ENCODE results near the gene ADCK2.
"Not testable (repeated sequence)": the region's sequence is repeated elsewhere in the genome, so short reads cannot be mapped to it uniquely, and the experiment has no call there.

The ADCK2 gene

DNA sequence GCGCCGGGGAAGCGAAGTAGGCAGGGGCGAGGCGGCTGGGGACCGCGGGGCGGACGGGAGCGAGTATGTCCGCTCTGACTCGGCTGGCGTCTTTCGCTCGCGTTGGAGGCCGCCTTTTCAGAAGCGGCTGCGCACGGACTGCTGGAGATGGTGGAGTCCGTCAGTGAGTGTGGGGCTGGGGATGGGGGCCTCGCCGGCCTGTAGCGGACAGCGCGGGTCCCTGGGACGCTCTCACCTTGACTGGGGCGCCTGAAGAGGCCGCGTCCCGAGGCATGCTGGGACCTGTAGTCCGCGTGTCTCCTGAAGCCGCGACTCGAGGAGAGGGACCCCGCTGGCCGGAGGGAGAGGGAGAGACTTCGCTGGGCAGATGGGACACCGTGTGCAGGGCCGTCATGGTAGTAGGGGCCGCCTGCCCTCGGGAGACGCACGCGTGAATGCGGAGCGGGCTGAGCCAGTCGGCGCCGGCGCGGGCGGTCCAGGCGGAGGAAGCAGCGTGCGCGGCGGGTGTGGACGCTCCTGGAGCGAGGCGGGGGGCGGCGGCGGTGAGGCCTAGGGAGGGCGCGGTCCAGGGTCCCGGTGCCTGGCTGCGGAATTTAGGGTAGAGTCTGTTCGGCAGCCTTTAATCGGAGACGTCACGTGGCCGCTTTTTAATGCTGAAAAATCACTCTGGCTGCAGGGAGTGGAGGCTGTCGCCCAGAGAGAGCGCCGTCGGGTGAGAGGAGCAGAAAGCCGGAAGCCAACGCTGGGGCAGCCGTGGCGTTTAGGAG lies 24.1 kb downstream of the ADCK2 start, which contains the start of gene NDUFB2:
TSS of gene NDUFB2 (plus strand) at position 29 of the 767 bp plus-strand sequence. CDS start at position 66, 37 bp downstream.
- peak; percentile 28 for DNase-seq

- DNase-seq, result no peak
Measured at GRCh38 chr7:140697447-140698143, 24.9 kb downstream of the ADCK2 start.

DNA sequence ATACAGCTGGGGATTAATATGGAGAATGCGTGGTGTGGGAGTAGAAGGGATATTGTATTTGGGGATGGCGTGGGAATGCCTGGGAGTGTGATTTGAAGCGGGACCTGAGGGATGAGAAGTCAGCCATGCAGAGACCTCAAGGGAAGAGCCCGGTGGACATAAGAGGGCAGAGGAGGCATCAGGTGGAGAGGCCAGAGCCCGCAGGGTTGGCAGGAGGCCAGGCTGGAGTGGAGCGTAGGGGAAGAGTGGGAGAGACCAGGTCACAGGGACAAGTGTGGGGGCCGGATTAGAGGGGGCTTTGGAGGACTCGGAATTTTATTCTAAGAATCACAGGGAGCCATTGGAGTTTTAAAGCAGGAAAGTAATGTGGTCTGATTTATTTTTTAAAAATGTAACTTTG lies 25.7 kb downstream of the ADCK2 start:
- no peak for DNase-seq

- DNase-seq, result no peak
Measured at GRCh38 chr7:140702774-140703173, 30.0 kb downstream of the ADCK2 start.

GRCh38 chr7:140704205-140704604 lies 31.5 kb downstream of the ADCK2 start:
- no peak for DNase-seq

- DNase-seq, result no peak
Measured at GRCh38 chr7:140707132-140707531, 34.4 kb downstream of the ADCK2 start.

DNA sequence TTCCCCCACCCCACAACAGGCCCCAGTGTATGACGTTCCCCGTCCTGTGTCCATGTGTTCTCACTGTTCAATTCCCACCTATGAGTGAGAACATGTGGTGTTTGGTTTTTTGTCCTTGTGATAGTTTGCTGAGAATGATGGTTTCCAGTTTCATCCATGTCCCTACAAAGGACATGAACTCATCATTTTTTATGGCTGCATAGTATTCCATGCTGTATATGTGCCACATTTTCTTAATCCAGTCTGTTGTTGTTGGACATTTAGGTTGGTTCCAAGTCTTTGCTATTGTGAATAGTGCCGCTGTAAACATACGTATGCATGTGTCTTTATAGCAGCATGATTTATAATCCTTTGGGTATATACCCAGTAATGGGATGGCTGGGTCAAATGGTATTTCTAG lies 36.0 kb downstream of the ADCK2 start:
- DNase-seq, result not testable (repeated sequence)

DNA sequence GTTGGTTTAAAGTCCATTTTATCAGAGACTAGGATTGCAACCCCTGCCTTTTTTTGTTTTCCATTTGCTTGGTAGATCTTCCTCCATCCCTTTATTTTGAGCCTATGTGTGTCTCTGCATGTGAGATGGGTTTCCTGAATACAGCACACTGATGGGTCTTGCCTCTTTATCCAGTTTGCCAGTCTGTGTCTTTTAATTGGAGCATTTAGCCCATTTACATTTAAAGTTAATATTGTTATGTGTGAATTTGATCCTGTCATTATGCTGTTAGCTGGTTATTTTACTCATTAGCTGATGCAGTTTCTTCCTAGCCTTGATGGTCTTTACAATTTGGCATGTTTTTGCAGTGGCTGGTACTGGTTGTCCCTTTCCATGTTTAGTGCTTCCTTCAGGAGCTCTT lies 39.6 kb downstream of the ADCK2 start:
- DNase-seq, result not testable (repeated sequence)

DNA sequence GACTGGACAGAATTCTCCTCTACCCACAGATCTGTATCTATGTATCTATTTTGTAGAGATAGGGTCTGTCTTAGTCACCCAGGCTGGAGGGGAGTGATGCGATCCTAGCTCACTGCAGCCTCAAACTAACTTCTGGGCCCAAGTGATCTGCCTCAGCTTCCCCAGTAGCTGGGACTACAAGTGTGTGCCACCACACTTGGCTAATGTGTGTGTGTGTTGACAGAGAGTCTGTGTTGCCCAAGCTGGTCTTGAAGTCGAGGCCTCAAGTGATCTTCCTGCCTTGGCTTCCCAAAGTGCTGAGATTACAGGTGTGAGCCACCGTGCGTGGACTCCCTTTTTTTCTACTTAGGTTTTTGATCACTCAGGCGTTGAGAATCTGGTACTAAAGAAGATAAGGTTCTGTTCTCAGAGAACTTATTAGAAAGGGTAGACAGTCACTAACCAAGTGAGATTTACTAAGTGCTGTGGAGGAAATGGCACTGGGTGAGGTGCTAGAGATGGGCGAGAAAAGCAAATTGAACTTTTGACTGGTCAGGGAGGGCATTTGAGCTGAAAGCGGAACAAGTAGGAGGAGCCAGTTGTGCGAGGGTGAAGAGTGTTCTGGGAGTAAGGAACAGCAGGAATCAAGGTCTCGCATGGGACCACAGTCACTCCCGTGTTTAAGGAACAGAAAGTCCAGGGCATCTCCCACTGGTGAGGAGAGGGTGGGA lies 41.7 kb downstream of the ADCK2 start:
- DNase-seq, result no peak

DNA sequence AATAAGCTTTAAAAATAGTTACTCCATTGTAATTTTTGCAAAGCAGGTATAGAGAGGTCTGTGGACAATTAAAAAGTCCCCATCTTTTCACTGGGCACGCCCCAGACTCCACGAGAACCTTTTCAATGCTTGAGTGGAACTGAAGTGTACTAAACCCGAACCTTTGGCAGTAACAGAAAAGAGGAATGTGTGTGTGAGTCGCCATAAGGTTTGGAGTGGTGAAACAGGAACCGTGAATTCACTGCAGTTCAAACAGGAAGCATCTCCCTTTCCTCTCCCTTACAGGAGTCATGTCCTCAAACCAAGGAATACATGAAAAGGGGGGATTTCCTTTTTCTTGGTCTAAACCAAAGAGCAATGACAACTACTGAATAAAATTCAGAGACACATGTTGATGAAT lies 47.0 kb downstream of the ADCK2 start:
- no peak for DNase-seq

- DNase-seq, result no peak
Measured at GRCh38 chr7:140722254-140722653, 49.5 kb downstream of the ADCK2 start.

DNA sequence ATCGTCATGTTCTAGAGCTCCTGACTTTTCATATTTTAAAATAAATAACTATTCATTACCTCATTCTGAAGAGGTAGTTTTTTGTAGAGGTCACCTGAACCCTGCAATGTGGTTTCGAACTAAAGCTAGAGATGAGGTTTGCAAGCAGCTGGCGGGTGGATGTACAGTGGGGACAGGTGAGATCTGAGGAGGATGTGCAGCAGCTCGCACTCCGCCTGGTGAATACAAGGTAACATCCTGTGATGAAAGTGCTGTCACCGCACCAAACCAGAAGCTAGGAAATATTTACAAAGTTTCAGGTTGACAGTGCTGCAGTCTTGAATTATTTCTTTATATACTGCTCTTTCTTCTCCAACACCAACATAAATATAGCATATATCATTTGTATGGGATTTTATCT lies 50.3 kb downstream of the ADCK2 start:
- DNase-seq, result no peak

DNA sequence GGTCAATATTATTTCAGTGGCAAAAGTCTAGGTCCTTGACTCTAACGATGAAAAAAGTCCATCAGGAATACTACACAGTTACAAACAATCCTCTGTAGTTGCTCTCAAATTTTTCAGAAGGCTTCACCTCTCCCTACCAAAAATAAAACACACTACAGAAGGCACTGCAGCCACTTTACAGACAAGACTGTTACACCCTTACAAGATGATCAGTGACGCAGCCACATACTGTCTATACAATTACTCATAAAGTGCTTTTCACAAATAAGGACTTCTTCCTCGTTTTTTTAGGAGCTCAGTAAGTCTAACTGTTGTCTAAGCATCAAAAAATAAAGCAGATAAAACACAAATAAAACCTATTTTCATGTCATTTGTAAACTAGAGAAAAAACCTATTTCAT lies 50.8 kb downstream of the ADCK2 start:
- DNase-seq, result no peak

DNA sequence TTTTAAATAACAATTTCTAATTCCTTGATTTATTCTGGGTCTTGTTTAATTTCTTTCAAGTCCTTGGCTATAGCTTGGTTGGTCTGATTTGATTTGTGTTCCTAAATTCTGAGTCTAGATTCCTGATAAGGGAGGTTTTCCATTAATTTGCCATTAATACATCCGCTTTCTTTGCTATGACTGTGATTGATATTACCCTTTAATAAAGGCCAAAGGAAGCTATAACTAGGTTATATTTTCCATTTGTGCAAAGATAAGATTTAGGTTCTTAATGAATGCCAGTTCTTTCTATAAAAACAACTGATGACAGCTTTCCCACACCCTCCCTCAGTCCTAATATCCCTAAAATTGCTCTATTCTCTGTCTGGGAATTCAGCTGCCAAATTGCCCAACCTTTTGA lies 52.0 kb downstream of the ADCK2 start:
- no peak for DNase-seq

GRCh38 chr7:140726281-140726680 lies 53.5 kb downstream of the ADCK2 start:
- no peak for DNase-seq

DNA sequence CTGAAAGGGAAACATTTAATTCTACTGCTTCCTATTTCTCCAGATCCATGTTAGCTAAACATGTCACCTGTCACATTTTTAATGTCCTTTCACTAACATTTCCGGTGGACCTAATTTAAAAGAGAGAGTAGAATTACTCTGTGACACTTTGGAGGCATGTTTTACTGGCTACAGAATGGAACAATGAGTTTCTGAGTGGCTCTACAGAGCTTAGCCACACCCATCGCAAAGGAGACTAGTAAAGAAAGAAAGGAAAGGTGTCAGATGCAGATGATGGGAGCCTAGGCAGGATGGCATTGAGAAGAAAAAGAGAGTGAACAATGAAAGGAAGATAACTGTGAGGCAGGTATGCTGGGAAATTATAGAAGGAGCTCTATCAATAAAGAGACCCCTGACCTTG lies 59.7 kb downstream of the ADCK2 start:
- no peak for DNase-seq

DNA sequence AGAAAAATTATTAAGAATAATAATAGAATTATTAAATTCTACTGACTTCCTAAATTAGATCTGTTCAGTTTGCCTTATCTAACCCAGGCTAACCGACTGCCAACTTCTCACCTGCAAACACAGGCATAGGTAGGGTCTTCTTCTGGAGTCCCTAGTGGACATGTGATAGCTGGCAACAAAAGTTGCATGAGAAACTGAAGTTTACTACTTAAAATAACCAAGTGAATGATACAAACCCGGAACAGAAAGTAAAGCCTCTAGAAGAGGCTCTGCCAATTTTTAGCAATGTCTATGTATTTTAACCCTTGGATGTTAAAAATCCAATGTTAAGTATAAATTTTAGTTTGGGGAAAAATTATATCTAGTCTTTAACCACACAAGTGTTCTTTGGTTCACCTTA lies 61.4 kb downstream of the ADCK2 start:
- DNase-seq, result no peak

GRCh38 chr7:140734729-140735128 lies 62.0 kb downstream of the ADCK2 start:
- no peak for DNase-seq

GRCh38 chr7:140738280-140738679 lies 65.5 kb downstream of the ADCK2 start:
- DNase-seq, result no peak

GRCh38 chr7:140743255-140743654 lies 70.5 kb downstream of the ADCK2 start:
- DNase-seq, result not testable (repeated sequence)

DNA sequence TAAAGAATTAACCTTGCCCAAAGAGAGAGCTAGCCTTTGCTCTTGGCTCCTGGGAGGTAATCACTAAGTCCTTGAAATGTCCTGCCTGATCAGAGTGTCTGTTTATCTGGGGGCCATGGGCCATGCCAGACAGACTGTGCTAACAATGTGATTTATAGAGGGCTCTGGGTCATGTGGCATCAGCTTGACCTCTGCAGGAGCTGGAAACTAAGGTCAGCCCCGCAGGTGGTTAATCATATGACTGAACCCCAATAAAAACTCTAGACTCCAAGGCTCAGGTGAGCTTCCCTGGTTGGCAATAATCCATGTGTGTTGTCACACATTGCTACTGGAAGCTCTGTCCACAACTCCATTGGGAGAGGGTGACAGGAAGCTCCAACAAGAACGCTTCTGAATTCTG lies 71.3 kb downstream of the ADCK2 start:
- no peak for DNase-seq

Measured in KG1 (cell line).